NCI-H146 treated with DMSO at 0.1 percent for 48 hours (cell line): Measurements from ENCODE around the gene JUN.
A peak's percentile ranks its signal among the peaks of the same experiment; 100 is the strongest.
"Not testable (repeated sequence)": the region's sequence is repeated elsewhere in the genome, so short reads cannot be mapped to it uniquely, and the experiment has no call there.

Experiments used
- DNase-seq: peaks from one replicate; lab custom pipeline; 2025; ENCODE audit not compliant: unreplicated experiment; lab: John Stamatoyannopoulos, UW

JUN gene

GRCh38 chr1:58809325-58810010, 25.6 kb upstream of the JUN start:
- no peak for DNase-seq

- DNase-seq, result no peak
Observed at GRCh38 chr1:58808077-58808476, 24.2 kb upstream of the JUN start.

GRCh38 chr1:58805716-58806571, 22.1 kb upstream of the JUN start:
- peak; percentile 56 for DNase-seq

GRCh38 chr1:58804853-58805565, 21.2 kb upstream of the JUN start:
- DNase-seq, result peak; percentile 24

- no peak for DNase-seq
Observed at GRCh38 chr1:58803858-58804257, 20.0 kb upstream of the JUN start.

GRCh38 chr1:58802640-58803399, 19.0 kb upstream of the JUN start:
- DNase-seq, result peak; percentile 94

GRCh38 chr1:58801286-58801685, 17.4 kb upstream of the JUN start:
- DNase-seq, result not testable (repeated sequence)

- DNase-seq, result no peak
Observed at GRCh38 chr1:58799650-58800049, 15.8 kb upstream of the JUN start.

GRCh38 chr1:58798910-58799442, 15.1 kb upstream of the JUN start:
- no peak for DNase-seq

- DNase-seq, result no peak
Observed at GRCh38 chr1:58796416-58796815, 12.6 kb upstream of the JUN start.

GRCh38 chr1:58794585-58794984, 10.7 kb upstream of the JUN start:
- no peak for DNase-seq

GRCh38 chr1:58792846-58793245, 9.0 kb upstream of the JUN start:
- DNase-seq, result no peak

GRCh38 chr1:58791106-58791505, 7.3 kb upstream of the JUN start:
- no peak for DNase-seq

- DNase-seq, result no peak
Observed at GRCh38 chr1:58789996-58790660, 6.3 kb upstream of the JUN start.

- no peak for DNase-seq
Observed at GRCh38 chr1:58789322-58789856, 5.5 kb upstream of the JUN start.

GRCh38 chr1:58788259-58788658, 4.4 kb upstream of the JUN start:
- DNase-seq, result no peak

GRCh38 chr1:58786927-58787245, 3.0 kb upstream of the JUN start:
- DNase-seq, result no peak

- DNase-seq, result no peak
Observed at GRCh38 chr1:58786184-58786926, 2.5 kb upstream of the JUN start.

GRCh38 chr1:58785442-58786058, 1.7 kb upstream of the JUN start:
- peak; percentile 62 for DNase-seq
